DOHH2 (cell line): ENCODE results near the gene CHD6.
"Not testable (repeated sequence)": the region's sequence is repeated elsewhere in the genome, so short reads cannot be mapped to it uniquely, and the experiment has no call there.

Experiments used
- H3F3A ChIP-seq: fragments of 200-600 bp; sonication (generic), shearing (Covaris generic); 2 replicates; pipeline ENCODE4 v1.6.0; 2016; ENCODE audit warnings: antibody characterized with exemption, mild to moderate bottlenecking; ENCODE audit not compliant: control insufficient read depth, insufficient read depth
- H3K27ac ChIP-seq: fragments of 200-600 bp; sonication (generic); 2 replicates; pipeline ENCODE4 v1.5.1; 2014; ENCODE audit warnings: low read depth, mild to moderate bottlenecking, low read length, moderate library complexity
- H3K27me3 ChIP-seq: fragments of 200-600 bp; sonication (generic); 2 replicates; pipeline ENCODE4 v1.6.1; 2014; ENCODE audit warnings: mild to moderate bottlenecking, low read length, mixed read lengths; ENCODE audit not compliant: control insufficient read depth
- H3K36me3 ChIP-seq: fragments of 200-600 bp; sonication (generic); 2 replicates; pipeline ENCODE4 v1.6.1; 2014; ENCODE audit warnings: mild to moderate bottlenecking, low read length, moderate library complexity, mixed read lengths; ENCODE audit not compliant: control insufficient read depth
- H3K4me1 ChIP-seq: fragments of 200-600 bp; sonication (generic); 2 replicates; pipeline ENCODE4 v1.6.1; 2014; ENCODE audit warnings: mild to moderate bottlenecking, low read length, mixed read lengths; ENCODE audit not compliant: control insufficient read depth
- H3K4me2 ChIP-seq: fragments of 200-600 bp; sonication (generic); 2 replicates; pipeline ENCODE4 v1.6.0; 2014; ENCODE audit warnings: mild to moderate bottlenecking, low read length, moderate library complexity
- H3K4me3 ChIP-seq: fragments of 200-600 bp; sonication (generic); 2 replicates; pipeline ENCODE4 v1.5.1; 2014; ENCODE audit warnings: mild to moderate bottlenecking, low read length, mixed read lengths
- H3K79me2 ChIP-seq: fragments of 200-600 bp; sonication (generic); 2 replicates; pipeline ENCODE4 v1.6.1; 2014; ENCODE audit warnings: mild to moderate bottlenecking, low read length, mixed read lengths; ENCODE audit not compliant: control insufficient read depth
- H3K9me2 ChIP-seq: fragments of 200-600 bp; sonication (generic); replicated peaks from 2 replicates; pipeline ENCODE4 v1.6.1; 2014; ENCODE audit warnings: mild to moderate bottlenecking, low read length, mixed read lengths; ENCODE audit not compliant: control insufficient read depth
- H3K9me3 ChIP-seq: fragments of 200-600 bp; sonication (generic); 2 replicates; pipeline ENCODE4 v1.6.1; 2014; ENCODE audit warnings: antibody characterized with exemption, low read length, mixed read lengths; ENCODE audit not compliant: control insufficient read depth, insufficient read depth
- H4K20me1 ChIP-seq: fragments of 200-600 bp; sonication (generic); 2 replicates; pipeline ENCODE4 v1.6.0; 2014; ENCODE audit warnings: low read depth, mild to moderate bottlenecking, antibody characterized with exemption, low read length, moderate library complexity; ENCODE audit not compliant: control insufficient read depth, insufficient read depth
- CTCF ChIP-seq: fragments of 200-600 bp; sonication (generic); IDR thresholded peaks from one replicate; pipeline ENCODE4 v1.5.1; 2014; ENCODE audit warnings: antibody characterized with exemption, mild to moderate bottlenecking, low read depth, low read length; ENCODE audit not compliant: poor library complexity, severe bottlenecking
- EZH2phosphoT487 ChIP-seq: fragments of 200-600 bp; sonication (generic); IDR thresholded peaks from 2 replicates; pipeline ENCODE4 v1.6.1; 2017; ENCODE audit warnings: borderline replicate concordance, mild to moderate bottlenecking, antibody characterized with exemption, low read length, moderate library complexity, mixed read lengths

The CHD6 gene

GRCh38 chr20:41538810-41539596 is 79.2 kb downstream of the CHD6 start:
- H3K27ac ChIP-seq = no peak overlapping the region

GRCh38 chr20:41537865-41538264 is 80.3 kb downstream of the CHD6 start:
- Histone ChIP-seq H3K9me2 (no peaks in the 10 kb centered on the region), H3K4me1 (peaks cover 12% of the 10 kb centered on the region), H4K20me1 (no peaks in the 10 kb centered on the region), H3K4me2 (no peak overlapping the region), H3K79me2 (no peaks in the 10 kb centered on the region), H3F3A (no peaks in the 10 kb centered on the region), H3K36me3 (peaks cover 10% of the 10 kb centered on the region), H3K27ac (no peak overlapping the region), H3K4me3 (no peak overlapping the region), H3K27me3 (no peaks in the 10 kb centered on the region), H3K9me3 (peaks cover 5% of the 10 kb centered on the region; the same call in 1 of the 2 replicates)
- TF ChIP-seq CTCF (no peak), EZH2phosphoT487 (no peak)

More at GRCh38 chr20:41538810-41539596, 79.2 kb downstream of the CHD6 start:
- Histone ChIP-seq H4K20me1 (no peaks in the 10 kb centered on the region), H3K4me1 (peaks cover 12% of the 10 kb centered on the region), H3K4me3 (no peak overlapping the region), H3K9me2 (no peaks in the 10 kb centered on the region), H3K9me3 (peaks cover 5% of the 10 kb centered on the region; the same call in 1 of the 2 replicates), H3K36me3 (peaks cover 6% of the 10 kb centered on the region), H3K4me2 (no peak overlapping the region), H3K79me2 (no peaks in the 10 kb centered on the region), H3K27me3 (no peaks in the 10 kb centered on the region), H3F3A (no peaks in the 10 kb centered on the region)
- TF ChIP-seq EZH2phosphoT487 (no peak), CTCF (no peak)

- not testable (repeated sequence) for H3F3A ChIP-seq, H4K20me1 ChIP-seq, H3K27ac ChIP-seq, H3K4me1 ChIP-seq, H3K4me2 ChIP-seq, H3K9me2 ChIP-seq, H3K27me3 ChIP-seq, H3K79me2 ChIP-seq, H3K4me3 ChIP-seq, H3K9me3 ChIP-seq
- peaks cover 15% of the 10 kb centered on the region for H3K36me3 ChIP-seq
Observed at GRCh38 chr20:41535551-41535950, 82.6 kb downstream of the CHD6 start.

GRCh38 chr20:41534842-41535241 is 83.3 kb downstream of the CHD6 start:
- no peaks in the 10 kb centered on the region for H3K27me3 ChIP-seq
- H3F3A ChIP-seq = no peaks in the 10 kb centered on the region
- no peaks in the 10 kb centered on the region for H3K79me2 ChIP-seq
- no peak overlapping the region for H3K27ac ChIP-seq
- no peaks in the 10 kb centered on the region for H3K9me2 ChIP-seq
- H3K4me3 ChIP-seq = no peak overlapping the region
- no peaks in the 10 kb centered on the region for H3K4me1 ChIP-seq
- H3K9me3 ChIP-seq = peaks cover 5% of the 10 kb centered on the region; the same call in 1 of the 2 replicates
- peaks cover 15% of the 10 kb centered on the region for H3K36me3 ChIP-seq
- no peaks in the 10 kb centered on the region for H4K20me1 ChIP-seq
- no peak overlapping the region for H3K4me2 ChIP-seq
- TF ChIP-seq CTCF (no peak), EZH2phosphoT487 (no peak)
